ENCODE results near the gene SDHAF1.
A peak's percentile ranks its signal among the peaks of the same experiment; 100 is the strongest.

SDHAF1 gene

GRCh38 chr19:35987571-35987896 lies 7.5 kb upstream of the SDHAF1 start:
- 41 to 59% methylated on average over 5 to 8 of the region's 8 CpGs for WGBS, 2 experiments (ENCODE audit: insufficient coverage in 2 of 2)
- no peaks in the 10 kb centered on the region for H3K9me3 ChIP-seq (ENCODE audit: control insufficient read depth, low read length)
- no peaks in the 10 kb centered on the region for H3K4me1 ChIP-seq (ENCODE audit: control insufficient read depth, insufficient read depth, low read length, poor library complexity, severe bottlenecking)
- H3K4me3 ChIP-seq (ENCODE audit: extremely low read depth, insufficient read depth, low read length, poor library complexity, severe bottlenecking): peak overlapping the region; percentile 42
- no peak overlapping the region for H3K27ac ChIP-seq (ENCODE audit: low read depth, low read length, severe bottlenecking)
- no peaks in the 10 kb centered on the region for H3K36me3 ChIP-seq (ENCODE audit: control insufficient read depth, insufficient read depth, low read length)

- Histone ChIP-seq H3K4me1 (ENCODE audit: control insufficient read depth, insufficient read depth, low read length, poor library complexity, severe bottlenecking) (no peaks in the 10 kb centered on the region), H3K4me3 (ENCODE audit: extremely low read depth, insufficient read depth, low read length, poor library complexity, severe bottlenecking) (no peak overlapping the region), H3K9me3 (ENCODE audit: control insufficient read depth, low read length) (no peaks in the 10 kb centered on the region), H3K27ac (ENCODE audit: low read depth, low read length, severe bottlenecking) (no peak overlapping the region), H3K36me3 (ENCODE audit: control insufficient read depth, insufficient read depth, low read length) (no peaks in the 10 kb centered on the region)
- 80 to 85% methylated on average over 1 to 2 of the region's 3 CpGs for WGBS, 2 experiments (ENCODE audit: insufficient coverage in 2 of 2)
Measured at GRCh38 chr19:35988824-35989223, 6.2 kb upstream of the SDHAF1 start.

- Histone ChIP-seq H3K4me3 (ENCODE audit: extremely low read depth, insufficient read depth, low read length, poor library complexity, severe bottlenecking) (no peak overlapping the region), H3K9me3 (ENCODE audit: control insufficient read depth, low read length) (no peaks in the 10 kb centered on the region), H3K36me3 (ENCODE audit: control insufficient read depth, insufficient read depth, low read length) (no peaks in the 10 kb centered on the region), H3K4me1 (ENCODE audit: control insufficient read depth, insufficient read depth, low read length, poor library complexity, severe bottlenecking) (no peaks in the 10 kb centered on the region), H3K27ac (ENCODE audit: low read depth, low read length, severe bottlenecking) (no peak overlapping the region)
- 67 to 74% methylated on average over 1 to 4 of the region's 4 CpGs for WGBS, 2 experiments (ENCODE audit: insufficient coverage in 2 of 2)
Measured at GRCh38 chr19:35990156-35990555, 4.8 kb upstream of the SDHAF1 start.

- H3K4me1 ChIP-seq (ENCODE audit: control insufficient read depth, insufficient read depth, low read length, poor library complexity, severe bottlenecking): no peaks in the 10 kb centered on the region
- 80 to 84% methylated on average over 8 of the region's 10 CpGs for WGBS, 2 experiments (ENCODE audit: insufficient coverage in 2 of 2)
- no peak overlapping the region for H3K27ac ChIP-seq (ENCODE audit: low read depth, low read length, severe bottlenecking)
- no peaks in the 10 kb centered on the region for H3K36me3 ChIP-seq (ENCODE audit: control insufficient read depth, insufficient read depth, low read length)
- H3K4me3 ChIP-seq (ENCODE audit: extremely low read depth, insufficient read depth, low read length, poor library complexity, severe bottlenecking): no peak overlapping the region
- H3K9me3 ChIP-seq (ENCODE audit: control insufficient read depth, low read length): no peaks in the 10 kb centered on the region
Measured at GRCh38 chr19:35990771-35991730, 3.9 kb upstream of the SDHAF1 start.

- Histone ChIP-seq H3K36me3 (ENCODE audit: control insufficient read depth, insufficient read depth, low read length) (peaks cover under 1% of the 10 kb centered on the region), H3K27ac (ENCODE audit: low read depth, low read length, severe bottlenecking) (no peak overlapping the region), H3K9me3 (ENCODE audit: control insufficient read depth, low read length) (no peaks in the 10 kb centered on the region), H3K4me3 (ENCODE audit: extremely low read depth, insufficient read depth, low read length, poor library complexity, severe bottlenecking) (no peak overlapping the region), H3K4me1 (ENCODE audit: control insufficient read depth, insufficient read depth, low read length, poor library complexity, severe bottlenecking) (peaks cover 3% of the 10 kb centered on the region)
- WGBS, 2 experiments (ENCODE audit: insufficient coverage in 2 of 2): 86 to 87% methylated on average over 6 to 7 of the region's 7 CpGs
Measured at GRCh38 chr19:35991731-35992450, 3.1 kb upstream of the SDHAF1 start.

- H3K4me3 ChIP-seq (ENCODE audit: extremely low read depth, insufficient read depth, low read length, poor library complexity, severe bottlenecking): no peak overlapping the region
- H3K9me3 ChIP-seq (ENCODE audit: control insufficient read depth, low read length): no peaks in the 10 kb centered on the region
- H3K4me1 ChIP-seq (ENCODE audit: control insufficient read depth, insufficient read depth, low read length, poor library complexity, severe bottlenecking): peaks cover 3% of the 10 kb centered on the region
- H3K27ac ChIP-seq (ENCODE audit: low read depth, low read length, severe bottlenecking): no peak overlapping the region
- WGBS, 2 experiments (ENCODE audit: insufficient coverage in 2 of 2): 92 to 98% methylated on average over 4 to 5 of the region's 8 CpGs
- H3K36me3 ChIP-seq (ENCODE audit: control insufficient read depth, insufficient read depth, low read length): peaks cover 8% of the 10 kb centered on the region
Measured at GRCh38 chr19:35992907-35993765, 1.9 kb upstream of the SDHAF1 start.

- Histone ChIP-seq H3K36me3 (ENCODE audit: control insufficient read depth, insufficient read depth, low read length) (peaks cover 8% of the 10 kb centered on the region), H3K9me3 (ENCODE audit: control insufficient read depth, low read length) (no peaks in the 10 kb centered on the region), H3K27ac (ENCODE audit: low read depth, low read length, severe bottlenecking) (no peak overlapping the region), H3K4me1 (ENCODE audit: control insufficient read depth, insufficient read depth, low read length, poor library complexity, severe bottlenecking) (peaks cover 3% of the 10 kb centered on the region), H3K4me3 (ENCODE audit: extremely low read depth, insufficient read depth, low read length, poor library complexity, severe bottlenecking) (no peak overlapping the region)
- 87 to 95% methylated on average over 37 to 44 of the region's 49 CpGs for WGBS, 2 experiments (ENCODE audit: insufficient coverage in 2 of 2)
Measured at GRCh38 chr19:35993923-35994598, 927 bp upstream of the SDHAF1 start.

GRCh38 chr19:35996777-35997176 lies 1.8 kb downstream of the SDHAF1 start:
- H3K4me3 ChIP-seq (ENCODE audit: extremely low read depth, insufficient read depth, low read length, poor library complexity, severe bottlenecking): no peak overlapping the region
- WGBS, 2 experiments (ENCODE audit: insufficient coverage in 2 of 2): 90 to 96% methylated on average over 3 to 6 of the region's 8 CpGs
- H3K4me1 ChIP-seq (ENCODE audit: control insufficient read depth, insufficient read depth, low read length, poor library complexity, severe bottlenecking): peaks cover 3% of the 10 kb centered on the region

GRCh38 chr19:36001605-36002004 lies 6.6 kb downstream of the SDHAF1 start:
- Histone ChIP-seq H3K36me3 (ENCODE audit: control insufficient read depth, insufficient read depth, low read length) (peaks cover 19% of the 10 kb centered on the region), H3K9me3 (ENCODE audit: control insufficient read depth, low read length) (no peaks in the 10 kb centered on the region), H3K4me3 (ENCODE audit: extremely low read depth, insufficient read depth, low read length, poor library complexity, severe bottlenecking) (no peak overlapping the region), H3K27ac (ENCODE audit: low read depth, low read length, severe bottlenecking) (no peak overlapping the region), H3K4me1 (ENCODE audit: control insufficient read depth, insufficient read depth, low read length, poor library complexity, severe bottlenecking) (no peaks in the 10 kb centered on the region)
- WGBS, 2 experiments (ENCODE audit: insufficient coverage in 2 of 2): 89 to 100% methylated on average over 1 to 2 of the region's 3 CpGs

More at GRCh38 chr19:35996777-35997176, 1.8 kb downstream of the SDHAF1 start:
- no peak overlapping the region for H3K27ac ChIP-seq (ENCODE audit: low read depth, low read length, severe bottlenecking)
- no peaks in the 10 kb centered on the region for H3K9me3 ChIP-seq (ENCODE audit: control insufficient read depth, low read length)
- H3K36me3 ChIP-seq (ENCODE audit: control insufficient read depth, insufficient read depth, low read length): peaks cover 19% of the 10 kb centered on the region

GRCh38 chr19:36003284-36003683 lies 8.3 kb downstream of the SDHAF1 start:
- WGBS, 2 experiments (ENCODE audit: insufficient coverage in 2 of 2): 97 to 100% methylated on average over 3 of the region's 4 CpGs
- no peaks in the 10 kb centered on the region for H3K9me3 ChIP-seq (ENCODE audit: control insufficient read depth, low read length)
- H3K27ac ChIP-seq (ENCODE audit: low read depth, low read length, severe bottlenecking): no peak overlapping the region
- H3K4me3 ChIP-seq (ENCODE audit: extremely low read depth, insufficient read depth, low read length, poor library complexity, severe bottlenecking): no peak overlapping the region
- H3K4me1 ChIP-seq (ENCODE audit: control insufficient read depth, insufficient read depth, low read length, poor library complexity, severe bottlenecking): no peaks in the 10 kb centered on the region
- H3K36me3 ChIP-seq (ENCODE audit: control insufficient read depth, insufficient read depth, low read length): peaks cover 11% of the 10 kb centered on the region
